ENCODE data around the gene JPH4.
"Not testable (repeated sequence)": the region's sequence is repeated elsewhere in the genome, so short reads cannot be mapped to it uniquely, and the experiment has no call there.

The JPH4 gene

DNA sequence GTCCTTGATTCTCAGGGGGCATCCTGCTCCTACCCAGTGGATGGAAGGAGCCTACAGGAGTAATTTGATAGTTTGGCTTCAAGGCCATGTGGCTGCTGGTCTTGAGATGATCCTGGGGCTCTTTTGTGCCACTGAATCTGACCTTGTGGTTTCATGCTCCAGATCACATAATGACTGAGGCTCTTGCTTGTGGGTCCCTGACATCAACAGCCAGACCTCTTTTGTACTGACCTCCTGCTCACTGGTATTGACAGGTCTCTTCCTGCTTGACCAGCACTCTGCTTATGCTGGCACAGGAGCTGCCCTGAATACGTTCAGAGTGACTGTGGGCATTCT is 23.2 kb upstream of the JPH4 start:
- TF ChIP-seq ZFX (IDR thresholded peaks at IDR 0.05; ENCODE audit: borderline replicate concordance): no peak
- TF ChIP-seq, protein P1, sequence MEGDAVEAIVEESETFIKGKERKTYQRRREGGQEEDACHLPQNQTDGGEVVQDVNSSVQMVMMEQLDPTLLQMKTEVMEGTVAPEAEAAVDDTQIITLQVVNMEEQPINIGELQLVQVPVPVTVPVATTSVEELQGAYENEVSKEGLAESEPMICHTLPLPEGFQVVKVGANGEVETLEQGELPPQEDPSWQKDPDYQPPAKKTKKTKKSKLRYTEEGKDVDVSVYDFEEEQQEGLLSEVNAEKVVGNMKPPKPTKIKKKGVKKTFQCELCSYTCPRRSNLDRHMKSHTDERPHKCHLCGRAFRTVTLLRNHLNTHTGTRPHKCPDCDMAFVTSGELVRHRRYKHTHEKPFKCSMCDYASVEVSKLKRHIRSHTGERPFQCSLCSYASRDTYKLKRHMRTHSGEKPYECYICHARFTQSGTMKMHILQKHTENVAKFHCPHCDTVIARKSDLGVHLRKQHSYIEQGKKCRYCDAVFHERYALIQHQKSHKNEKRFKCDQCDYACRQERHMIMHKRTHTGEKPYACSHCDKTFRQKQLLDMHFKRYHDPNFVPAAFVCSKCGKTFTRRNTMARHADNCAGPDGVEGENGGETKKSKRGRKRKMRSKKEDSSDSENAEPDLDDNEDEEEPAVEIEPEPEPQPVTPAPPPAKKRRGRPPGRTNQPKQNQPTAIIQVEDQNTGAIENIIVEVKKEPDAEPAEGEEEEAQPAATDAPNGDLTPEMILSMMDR (IDR thresholded peaks at IDR 0.05): no peak
- no peak overlapping the region for H3K27ac ChIP-seq

GRCh38 chr14:23601424-23601823 is 22.8 kb upstream of the JPH4 start:
- TF ChIP-seq ZFX (IDR thresholded peaks at IDR 0.05; ENCODE audit: borderline replicate concordance): no peak
- TF ChIP-seq, protein P1 (IDR thresholded peaks at IDR 0.05): no peak

DNA sequence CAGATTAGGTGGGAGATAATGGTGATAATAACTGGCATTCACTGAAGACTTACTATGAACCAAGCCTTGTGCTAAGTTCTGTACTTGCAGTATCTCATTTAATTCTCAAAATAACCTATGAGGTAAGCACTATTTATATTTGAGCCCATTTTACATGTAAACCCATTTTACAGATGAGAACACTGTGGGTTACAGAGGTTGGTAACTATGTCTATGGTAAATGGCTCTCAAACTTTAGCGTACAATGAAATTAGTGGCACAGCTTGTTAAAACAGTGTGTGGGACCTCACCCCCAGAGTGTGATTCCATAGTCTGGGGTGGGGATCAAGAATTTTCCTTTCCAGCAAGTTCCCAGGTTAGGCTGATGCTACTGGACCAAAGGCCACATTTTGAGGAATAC is 22.2 kb upstream of the JPH4 start:
- H3K27ac ChIP-seq: no peak overlapping the region
- TF ChIP-seq, protein P1 (IDR thresholded peaks at IDR 0.05): no peak
- no peak for TF ChIP-seq ZFX (IDR thresholded peaks at IDR 0.05; ENCODE audit: borderline replicate concordance)

More at GRCh38 chr14:23601424-23601823, 22.8 kb upstream of the JPH4 start:
- H3K27ac ChIP-seq: no peak overlapping the region

DNA sequence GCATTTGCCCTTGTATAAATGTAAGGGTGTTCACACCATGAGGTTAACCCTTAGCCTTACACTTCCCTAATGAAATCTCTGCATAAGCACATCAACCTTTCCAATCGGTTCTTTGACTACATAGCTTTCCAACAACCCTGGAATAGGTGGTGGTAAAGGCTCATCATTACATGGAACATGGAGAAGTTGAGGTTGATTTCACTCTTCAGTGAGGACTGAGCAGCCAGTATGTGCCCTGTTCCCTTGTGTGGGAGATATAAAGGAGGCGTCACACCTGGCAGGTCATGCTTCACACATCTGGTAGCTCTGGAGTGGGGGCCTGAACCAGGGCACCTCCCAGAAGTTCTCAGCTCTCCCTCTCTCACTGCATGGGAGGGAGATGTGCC is 21.7 kb upstream of the JPH4 start:
- no peak for TF ChIP-seq ZFX (IDR thresholded peaks at IDR 0.05; ENCODE audit: borderline replicate concordance)
- TF ChIP-seq, protein P1 (IDR thresholded peaks at IDR 0.05): no peak
- H3K27ac ChIP-seq: no peak overlapping the region

DNA sequence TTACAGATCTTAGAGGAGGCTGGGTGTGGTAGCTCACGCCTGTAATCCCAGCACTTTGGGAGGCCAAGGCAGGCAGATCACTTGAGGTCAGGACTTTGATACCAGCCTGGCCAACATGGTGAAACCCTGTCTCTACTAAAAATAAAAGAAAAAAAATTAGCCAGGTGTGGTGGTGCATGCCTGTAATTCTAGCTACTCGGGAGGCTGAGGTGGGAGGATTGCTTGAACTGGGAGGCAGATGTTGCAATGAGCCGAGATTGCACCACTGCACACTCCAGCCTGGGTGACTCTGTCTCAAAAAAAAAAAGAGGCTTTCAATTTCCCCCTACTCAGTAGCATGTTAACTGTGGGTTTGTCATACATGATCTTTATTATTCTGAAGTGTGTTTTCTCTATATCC is 15.6 kb upstream of the JPH4 start:
- not testable (repeated sequence) for H3K27ac ChIP-seq

DNA sequence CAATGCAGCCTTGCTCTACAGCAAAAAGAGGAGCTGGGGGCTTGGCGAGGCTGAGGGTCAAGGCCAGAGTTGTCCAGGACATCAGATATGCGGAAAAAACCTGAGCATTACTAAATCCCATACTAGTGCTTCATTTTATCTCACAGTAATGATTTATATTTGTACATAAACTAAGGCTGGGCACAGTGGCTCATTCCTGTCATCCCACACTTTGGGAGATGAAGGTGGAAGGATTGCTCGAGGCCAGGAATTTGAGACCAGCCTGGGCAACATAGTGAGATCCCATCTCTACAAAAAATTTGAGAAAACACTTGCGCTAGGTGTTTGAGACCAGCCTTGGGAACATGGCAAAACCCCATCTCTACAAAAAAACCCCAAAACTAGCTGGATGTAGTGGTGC is 11.6 kb upstream of the JPH4 start:
- H3K27ac ChIP-seq: no peak overlapping the region
- TF ChIP-seq ZFX (IDR thresholded peaks at IDR 0.05; ENCODE audit: borderline replicate concordance): no peak
- TF ChIP-seq, protein P1 (IDR thresholded peaks at IDR 0.05): no peak

- TF ChIP-seq ZFX (IDR thresholded peaks at IDR 0.05; ENCODE audit: borderline replicate concordance): no peak
- TF ChIP-seq, protein P1 (IDR thresholded peaks at IDR 0.05): no peak
- H3K27ac ChIP-seq: no peak overlapping the region
These were observed 11.0 kb upstream of the JPH4 start for GRCh38 chr14:23589606-23590005.

DNA sequence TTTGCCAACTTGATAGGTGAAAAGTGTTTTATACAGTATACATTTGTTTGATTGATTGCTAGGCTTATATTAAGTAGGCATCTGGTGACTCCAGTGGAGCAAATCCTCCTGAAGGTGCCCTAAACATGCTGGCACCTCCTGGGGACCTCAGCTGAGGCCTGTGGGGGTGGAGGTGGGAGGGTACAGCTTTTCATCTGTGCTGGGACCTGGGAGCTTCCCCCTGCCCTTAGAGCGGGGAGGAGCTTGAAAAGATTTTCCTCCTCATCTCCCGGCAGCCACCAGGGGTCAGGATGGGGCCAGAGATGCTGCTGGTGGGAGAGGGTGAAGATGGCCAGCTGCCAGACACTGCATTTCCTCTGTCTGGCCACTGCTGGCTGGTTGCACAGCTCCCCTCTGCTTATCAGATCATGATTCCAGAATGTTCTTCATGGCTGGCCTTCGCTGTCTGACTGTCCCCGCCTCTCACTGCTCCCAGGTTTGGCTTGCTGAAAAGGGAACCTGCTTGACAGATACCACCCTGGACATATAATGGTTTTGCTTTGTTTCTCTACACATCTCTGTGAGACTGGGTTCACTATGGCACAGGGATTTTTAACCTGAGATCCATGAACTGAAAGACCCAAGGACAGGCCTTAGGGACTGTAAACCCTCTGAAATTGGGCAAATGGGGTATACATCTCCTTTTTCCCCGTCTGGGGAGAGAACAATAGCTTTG is 10.5 kb upstream of the JPH4 start:
- no peak overlapping the region for H3K27ac ChIP-seq
- TF ChIP-seq, protein P1 (IDR thresholded peaks at IDR 0.05): peak; percentile 86
- TF ChIP-seq ZFX (IDR thresholded peaks at IDR 0.05; ENCODE audit: borderline replicate concordance): no peak

GRCh38 chr14:23584527-23585203 is 6.1 kb upstream of the JPH4 start:
- H3K27ac ChIP-seq: not testable (repeated sequence)

GRCh38 chr14:23583761-23584526 is 5.4 kb upstream of the JPH4 start:
- not testable (repeated sequence) for H3K27ac ChIP-seq
